Measurements from ENCODE around the gene NLRP3. TPM values are rescaled to one million over a fixed set of nuclear protein-coding genes. Genes with fewer than 3 reads are reported as not detected.

Gene NLRP3
- total RNA-seq, 1 donor from 2014 or later, result 0.44 TPM

- no peak for TF ChIP-seq CTCF (IDR thresholded peaks at IDR 0.05)
- CTCF ChIA-PET, result interaction anchor here (0.7 to 8.6 kb wide), 3 partner anchors 92 to 364 kb away, joined by 3 to 154 read pairs (median 6); no protein-coding TSS in a partner anchor
- Mint-ChIP-seq H3K9me3 (no peaks in the 10 kb centered on the region), H3K27ac (no peak overlapping the region), H3K4me1 (no peaks in the 10 kb centered on the region), H3K4me3 (no peak overlapping the region), H3K27me3 (no peaks in the 10 kb centered on the region), H3K36me3 (ENCODE audit: low read depth) (no peaks in the 10 kb centered on the region)
- POLR2A ChIA-PET, result no interaction called here
- no peak for ATAC-seq (ENCODE audit: low read depth)
- DNase-seq, result no peak
- intact Hi-C loops (cut with micrococcal nuclease), result no loop called here
Observed at GRCh38 chr1:247482747-247483146, 66.8 kb downstream of the NLRP3 start.

GRCh38 chr1:247487057-247487456 lies 71.1 kb downstream of the NLRP3 start:
- H3K27ac Mint-ChIP-seq, result no peak overlapping the region

GRCh38 chr1:247491328-247491727 lies 75.4 kb downstream of the NLRP3 start:
- Mint-ChIP-seq H3K4me3 (no peak overlapping the region), H3K27ac (no peak overlapping the region), H3K36me3 (ENCODE audit: low read depth) (no peaks in the 10 kb centered on the region), H3K4me1 (no peaks in the 10 kb centered on the region), H3K9me3 (no peaks in the 10 kb centered on the region), H3K27me3 (peaks cover 15% of the 10 kb centered on the region)
- ATAC-seq (ENCODE audit: low read depth) (no peak), DNase-seq (no peak)
- ChIA-PET CTCF (interaction anchor here (0.6 to 8.6 kb wide), 3 partner anchors 8 to 117 kb away, joined by 3 to 154 read pairs (median 149); no protein-coding TSS in a partner anchor), POLR2A (no interaction called here)
- no peak for TF ChIP-seq CTCF (IDR thresholded peaks at IDR 0.05)
- intact Hi-C loops (cut with micrococcal nuclease), result no loop called here

More at GRCh38 chr1:247487057-247487456, 71.1 kb downstream of the NLRP3 start:
- Mint-ChIP-seq H3K27me3 (peaks cover 6% of the 10 kb centered on the region), H3K36me3 (ENCODE audit: low read depth) (no peaks in the 10 kb centered on the region), H3K9me3 (no peaks in the 10 kb centered on the region), H3K4me1 (no peaks in the 10 kb centered on the region), H3K4me3 (no peak overlapping the region)
- peak; percentile 55 for TF ChIP-seq CTCF (IDR thresholded peaks at IDR 0.05)
- CTCF ChIA-PET, result interaction anchor here (0.6 to 8.6 kb wide), 12 partner anchors 9 to 129 kb away, joined by 3 to 154 read pairs (median 4); no protein-coding TSS in a partner anchor
- DNase-seq (peak; percentile 17), ATAC-seq (ENCODE audit: low read depth) (peak; percentile 81)
- POLR2A ChIA-PET, result interaction anchor here (1.8 kb wide), 1 partner anchor 97 kb away, joined by 16 read pairs; no protein-coding TSS in a partner anchor
- intact Hi-C loops (cut with micrococcal nuclease), result loop anchor here (1.0 to 5.0 kb wide), 6 partner anchors 11 to 515 kb away; no protein-coding TSS in a partner anchor

- H3K36me3 Mint-ChIP-seq (ENCODE audit: low read depth), result no peaks in the 10 kb centered on the region
- no peak for ATAC-seq (ENCODE audit: low read depth)
- H3K27ac Mint-ChIP-seq, result no peak overlapping the region
- H3K4me1 Mint-ChIP-seq, result no peaks in the 10 kb centered on the region
- POLR2A ChIA-PET, result interaction anchor here (0.6 kb wide), 1 partner anchor 18 kb away, joined by 3 read pairs; no protein-coding TSS in a partner anchor
- intact Hi-C loops (cut with micrococcal nuclease), result no loop called here
- no peaks in the 10 kb centered on the region for H3K9me3 Mint-ChIP-seq
- TF ChIP-seq CTCF (IDR thresholded peaks at IDR 0.05), result no peak
- no peak overlapping the region for H3K4me3 Mint-ChIP-seq
- CTCF ChIA-PET, result interaction anchor here (1.2 kb wide), 1 partner anchor 120 kb away, joined by 11 read pairs; no protein-coding TSS in a partner anchor
- DNase-seq, result no peak
- H3K27me3 Mint-ChIP-seq, result peaks cover 17% of the 10 kb centered on the region
Observed at GRCh38 chr1:247493106-247493505, 77.1 kb downstream of the NLRP3 start.

- H3K4me1 Mint-ChIP-seq, result no peaks in the 10 kb centered on the region
- POLR2A ChIA-PET, result no interaction called here
- no peak overlapping the region for H3K4me3 Mint-ChIP-seq
- H3K27ac Mint-ChIP-seq, result no peak overlapping the region
- CTCF ChIA-PET, result interaction anchor here (0.8 to 0.9 kb wide), 2 partner anchors 104 to 122 kb away, joined by 3 to 4 read pairs; no protein-coding TSS in a partner anchor
- DNase-seq, result no peak
- no peaks in the 10 kb centered on the region for H3K9me3 Mint-ChIP-seq
- intact Hi-C loops (cut with micrococcal nuclease), result no loop called here
- no peak for TF ChIP-seq CTCF (IDR thresholded peaks at IDR 0.05)
- no peak for ATAC-seq (ENCODE audit: low read depth)
- H3K36me3 Mint-ChIP-seq (ENCODE audit: low read depth), result no peaks in the 10 kb centered on the region
- peaks cover 17% of the 10 kb centered on the region for H3K27me3 Mint-ChIP-seq
Observed at GRCh38 chr1:247494767-247495166, 78.8 kb downstream of the NLRP3 start.

All from activated B cell treated with CpG ODN at 0.5 μM for 24 hours (primary cell).